ENCODE data around the gene TBCK. TPM values are rescaled to one million over a fixed set of nuclear protein-coding genes. Genes with fewer than 3 reads are reported as not detected.

Gene TBCK
- total RNA-seq, 1 donor from 2014 or later = 77.8 TPM

DNA sequence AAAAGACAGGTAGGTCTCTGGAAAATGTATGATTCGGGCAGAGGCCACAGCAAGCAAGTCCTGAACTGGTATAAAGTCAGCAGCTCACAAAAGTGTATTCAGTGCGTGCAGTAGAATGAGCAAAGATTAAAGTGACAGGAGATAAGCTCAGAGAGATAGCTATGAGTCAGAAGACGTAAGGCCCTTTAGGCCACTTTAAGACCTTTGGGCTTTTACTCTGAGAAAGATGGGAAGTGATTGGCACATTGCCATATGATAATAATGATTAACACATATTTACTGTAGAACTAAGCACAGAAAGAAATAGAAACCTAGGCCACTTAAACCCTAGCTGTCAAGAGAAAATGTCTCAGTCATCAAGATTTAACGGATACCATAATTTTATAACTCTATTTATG, 51.7 kb downstream of the TBCK start:
- H3K27ac Mint-ChIP-seq = no peak overlapping the region
- no peaks in the 10 kb centered on the region for H3K9me3 Mint-ChIP-seq (ENCODE audit: low read depth)
- TF ChIP-seq, protein P1, sequence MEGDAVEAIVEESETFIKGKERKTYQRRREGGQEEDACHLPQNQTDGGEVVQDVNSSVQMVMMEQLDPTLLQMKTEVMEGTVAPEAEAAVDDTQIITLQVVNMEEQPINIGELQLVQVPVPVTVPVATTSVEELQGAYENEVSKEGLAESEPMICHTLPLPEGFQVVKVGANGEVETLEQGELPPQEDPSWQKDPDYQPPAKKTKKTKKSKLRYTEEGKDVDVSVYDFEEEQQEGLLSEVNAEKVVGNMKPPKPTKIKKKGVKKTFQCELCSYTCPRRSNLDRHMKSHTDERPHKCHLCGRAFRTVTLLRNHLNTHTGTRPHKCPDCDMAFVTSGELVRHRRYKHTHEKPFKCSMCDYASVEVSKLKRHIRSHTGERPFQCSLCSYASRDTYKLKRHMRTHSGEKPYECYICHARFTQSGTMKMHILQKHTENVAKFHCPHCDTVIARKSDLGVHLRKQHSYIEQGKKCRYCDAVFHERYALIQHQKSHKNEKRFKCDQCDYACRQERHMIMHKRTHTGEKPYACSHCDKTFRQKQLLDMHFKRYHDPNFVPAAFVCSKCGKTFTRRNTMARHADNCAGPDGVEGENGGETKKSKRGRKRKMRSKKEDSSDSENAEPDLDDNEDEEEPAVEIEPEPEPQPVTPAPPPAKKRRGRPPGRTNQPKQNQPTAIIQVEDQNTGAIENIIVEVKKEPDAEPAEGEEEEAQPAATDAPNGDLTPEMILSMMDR (IDR thresholded peaks at IDR 0.05; ENCODE audit: unreplicated experiment) = no peak
- H3K27me3 Mint-ChIP-seq = no peaks in the 10 kb centered on the region
- H3K4me3 Mint-ChIP-seq (ENCODE audit: low read depth) = no peak overlapping the region
- no peaks in the 10 kb centered on the region for H3K36me3 Mint-ChIP-seq (ENCODE audit: insufficient read depth)
- peaks cover 4% of the 10 kb centered on the region for H3K4me1 Mint-ChIP-seq (ENCODE audit: low read depth)
- no peak for DNase-seq (ENCODE audit: low spot score, unreplicated experiment)

DNA sequence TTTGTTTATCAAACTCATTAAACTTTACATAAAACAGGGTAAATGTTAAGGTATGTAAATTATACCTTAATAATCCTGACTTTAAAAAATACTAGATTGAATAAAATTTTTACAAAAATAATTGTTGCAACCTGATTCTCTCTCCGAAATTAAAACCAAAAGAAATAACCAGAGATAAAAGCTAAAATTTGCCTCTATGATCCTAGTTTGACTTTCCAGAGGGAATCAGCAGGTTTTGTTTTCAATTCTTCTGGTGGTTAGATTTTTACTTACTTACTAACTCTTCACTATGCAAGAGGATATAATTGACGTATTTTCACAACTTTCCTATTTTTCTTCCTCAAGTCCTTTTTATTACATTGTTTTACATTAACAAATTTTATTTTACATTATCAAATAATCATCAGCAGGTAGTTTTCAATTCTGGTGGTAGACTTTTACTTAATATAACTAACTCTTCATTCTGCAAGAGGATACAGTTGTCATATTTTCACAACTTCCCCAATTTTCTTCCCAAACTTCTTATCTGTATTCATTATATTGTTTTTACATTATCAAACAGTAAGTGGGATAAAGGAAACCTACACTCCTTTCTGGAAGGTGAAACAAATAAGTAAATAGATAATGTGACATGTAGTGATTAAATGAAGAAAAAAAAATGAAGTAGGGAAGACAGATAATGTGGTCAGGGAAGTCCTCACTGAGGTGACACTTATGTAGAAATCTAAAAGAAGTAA, 52.2 kb downstream of the TBCK start:
- no peaks in the 10 kb centered on the region for H3K27me3 Mint-ChIP-seq
- no peak overlapping the region for H3K27ac Mint-ChIP-seq
- no peaks in the 10 kb centered on the region for H3K9me3 Mint-ChIP-seq (ENCODE audit: low read depth)
- TF ChIP-seq, protein P1 (IDR thresholded peaks at IDR 0.05; ENCODE audit: unreplicated experiment) = no peak
- H3K4me3 Mint-ChIP-seq (ENCODE audit: low read depth) = no peak overlapping the region
- no peaks in the 10 kb centered on the region for H3K36me3 Mint-ChIP-seq (ENCODE audit: insufficient read depth)
- peaks cover 5% of the 10 kb centered on the region for H3K4me1 Mint-ChIP-seq (ENCODE audit: low read depth)
- DNase-seq (ENCODE audit: low spot score, unreplicated experiment) = no peak

DNA sequence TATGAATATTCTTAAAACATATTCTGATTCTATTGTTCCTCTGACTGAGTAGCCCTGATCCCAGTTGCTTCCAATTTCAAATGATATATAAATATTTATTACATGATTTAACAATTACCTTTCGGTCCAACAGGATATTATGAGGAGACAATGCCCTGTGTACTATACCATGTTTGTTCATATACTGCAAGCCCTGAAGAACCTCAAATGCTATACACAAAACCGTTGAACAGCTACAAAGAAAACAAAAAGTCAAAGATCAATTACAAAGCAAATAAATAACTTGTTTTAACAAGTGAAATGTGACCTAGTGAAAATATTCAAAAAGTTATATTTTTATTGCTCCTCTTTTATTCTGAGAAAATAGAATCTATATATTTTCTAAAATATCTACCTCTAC, 54.0 kb downstream of the TBCK start:
- no peak overlapping the region for H3K4me3 Mint-ChIP-seq (ENCODE audit: low read depth)
- H3K27me3 Mint-ChIP-seq = no peaks in the 10 kb centered on the region
- H3K9me3 Mint-ChIP-seq (ENCODE audit: low read depth) = no peaks in the 10 kb centered on the region
- DNase-seq (ENCODE audit: low spot score, unreplicated experiment) = no peak
- H3K36me3 Mint-ChIP-seq (ENCODE audit: insufficient read depth) = no peaks in the 10 kb centered on the region
- H3K27ac Mint-ChIP-seq = no peak overlapping the region
- H3K4me1 Mint-ChIP-seq (ENCODE audit: low read depth) = peaks cover 7% of the 10 kb centered on the region
- TF ChIP-seq, protein P1 (IDR thresholded peaks at IDR 0.05; ENCODE audit: unreplicated experiment) = no peak

DNA sequence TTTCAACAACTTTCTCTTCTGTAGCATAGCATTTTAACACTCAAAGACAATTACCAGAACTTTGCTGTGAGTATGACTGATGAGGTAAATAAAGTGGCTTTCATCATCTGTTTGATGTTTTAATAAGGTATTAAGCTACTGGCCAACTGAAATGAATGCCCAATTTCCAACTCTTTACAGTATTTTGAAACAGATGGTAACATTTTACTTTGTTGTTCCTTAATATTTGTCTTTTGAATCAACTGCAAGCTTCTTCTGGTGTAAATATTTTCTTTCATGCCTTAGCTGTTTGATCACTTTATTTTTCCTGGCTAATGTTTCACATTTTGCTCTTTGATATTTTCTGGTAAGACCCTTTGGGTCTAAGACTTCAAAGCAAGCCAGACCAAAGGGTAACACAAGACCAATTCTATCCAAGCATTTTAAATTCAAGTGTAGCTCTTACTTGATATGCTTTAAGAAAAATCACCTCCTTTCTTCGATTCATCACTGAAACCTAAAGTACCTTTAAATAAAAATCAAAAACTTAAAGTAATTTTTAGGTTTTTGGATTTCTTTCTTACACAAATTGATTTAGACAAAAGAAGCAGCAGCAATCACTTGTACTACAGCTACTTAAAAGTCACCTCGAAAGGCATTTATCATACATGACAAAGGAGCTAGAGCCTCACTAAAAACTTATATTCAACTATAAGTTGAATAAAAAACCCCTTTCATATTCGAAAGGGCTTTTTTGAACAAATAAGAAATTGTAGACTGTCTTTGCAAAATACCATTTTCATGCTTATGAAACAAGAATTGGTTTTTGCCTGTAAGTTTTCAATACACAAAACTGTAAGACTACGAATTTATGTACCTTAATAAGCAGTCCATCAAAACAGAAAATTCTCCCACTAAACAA, 57.6 kb downstream of the TBCK start:
- TF ChIP-seq, protein P1 (IDR thresholded peaks at IDR 0.05; ENCODE audit: unreplicated experiment) = no peak
- no peaks in the 10 kb centered on the region for H3K36me3 Mint-ChIP-seq (ENCODE audit: insufficient read depth)
- peaks cover 3% of the 10 kb centered on the region for H3K4me1 Mint-ChIP-seq (ENCODE audit: low read depth)
- DNase-seq (ENCODE audit: low spot score, unreplicated experiment) = no peak
- H3K9me3 Mint-ChIP-seq (ENCODE audit: low read depth) = no peaks in the 10 kb centered on the region
- H3K27me3 Mint-ChIP-seq = no peaks in the 10 kb centered on the region
- no peak overlapping the region for H3K27ac Mint-ChIP-seq
- no peak overlapping the region for H3K4me3 Mint-ChIP-seq (ENCODE audit: low read depth)

DNA sequence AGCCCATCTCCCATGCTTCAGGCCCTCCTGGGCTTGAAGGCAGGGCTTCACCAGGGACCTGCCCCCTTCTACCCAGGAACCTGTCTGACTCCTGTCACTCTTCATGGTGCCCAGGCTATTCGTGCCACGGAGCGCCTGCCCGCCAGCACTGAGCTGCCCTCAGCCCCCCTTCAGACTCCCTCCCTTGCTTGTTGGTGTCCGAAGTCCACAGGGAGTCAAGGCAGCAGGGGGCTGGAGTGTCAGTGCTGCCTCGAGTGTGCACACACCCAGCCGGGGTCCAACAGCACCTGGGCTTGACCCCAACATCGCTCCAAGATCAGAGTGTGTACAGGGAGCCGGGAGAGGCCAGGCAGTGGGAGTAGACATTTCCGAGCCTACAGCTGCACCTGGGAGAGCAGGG, 59.8 kb downstream of the TBCK start:
- no peak overlapping the region for H3K4me3 Mint-ChIP-seq (ENCODE audit: low read depth)
- no peaks in the 10 kb centered on the region for H3K36me3 Mint-ChIP-seq (ENCODE audit: insufficient read depth)
- no peaks in the 10 kb centered on the region for H3K9me3 Mint-ChIP-seq (ENCODE audit: low read depth)
- no peak overlapping the region for H3K27ac Mint-ChIP-seq
- H3K4me1 Mint-ChIP-seq (ENCODE audit: low read depth) = peaks cover 3% of the 10 kb centered on the region
- no peaks in the 10 kb centered on the region for H3K27me3 Mint-ChIP-seq
- DNase-seq (ENCODE audit: low spot score, unreplicated experiment) = no peak
- TF ChIP-seq, protein P1 (IDR thresholded peaks at IDR 0.05; ENCODE audit: unreplicated experiment) = no peak

Measured in progenitor cell of endocrine pancreas (in vitro differentiated cells).